Heart left ventricle (tissue), 16 donors: Measurements from ENCODE around the gene PPID. TPM values are rescaled to one million over a fixed set of nuclear protein-coding genes. Genes with fewer than 3 reads are reported as not detected.
A peak's percentile ranks its signal among the peaks of the same experiment; 100 is the strongest.

ENCODE experiments used
- ATAC-seq, 4 donors: fragments of 200-7000 bp; cut with Tn5 transposase; one replicate each; pipeline ENCODE4 v1.9.1; 2020 to 2022; ENCODE audit warnings: moderate library complexity in 4 of 4, mild to moderate bottlenecking in 3 of 4, moderate number of reproducible peaks in 1 of 4
- DNase-seq, 5 donors: peaks; one replicate each; pipeline ENCODE4 v3.0.0-alpha.2; 2020
- H3K27ac ChIP-seq, 12 donors: fragments of 200-600 bp; sonication (generic) in 4 of 12; one replicate each; pipeline versions ENCODE4 v1.5.0 to v1.8.0; 2016 to 2022; ENCODE audit warnings: mild to moderate bottlenecking in 2 of 12
- H3K27me3 ChIP-seq, 9 donors: fragments of 200-600 bp; sonication (generic) in 2 of 9; one replicate each; pipeline versions ENCODE4 v1.5.1 to v1.8.0; 2016 to 2022; ENCODE audit warnings: mild to moderate bottlenecking in 3 of 9
- H3K36me3 ChIP-seq, 9 donors: fragments of 200-600 bp; sonication (generic) in 2 of 9; one replicate each; pipeline versions ENCODE4 v1.5.0 to v1.8.0; 2018 to 2022; ENCODE audit warnings: mild to moderate bottlenecking in 2 of 9
- H3K4me1 ChIP-seq, 12 donors: fragments of 200-600 bp; sonication (generic) in 4 of 12; one replicate each; pipeline versions ENCODE4 v1.5.0 to v1.8.0; 2016 to 2022; ENCODE audit warnings: mild to moderate bottlenecking in 3 of 12
- H3K4me3 ChIP-seq, 12 donors: fragments of 200-600 bp; sonication (generic) in 4 of 12; one replicate each; pipeline versions ENCODE4 v1.5.0 to v1.8.0; 2017 to 2022; ENCODE audit warnings: mild to moderate bottlenecking in 9 of 12, moderate library complexity in 4 of 12
- H3K9me3 ChIP-seq, 12 donors: fragments of 200-600 bp; sonication (generic) in 4 of 12; one replicate each; pipeline versions ENCODE4 v1.5.0 to v1.8.0; 2016 to 2022; ENCODE audit warnings: mild to moderate bottlenecking in 1 of 12
- POLR2A ChIP-seq, 2 donors: fragments of 450-650 bp; IDR thresholded peaks; one replicate each; pipeline ENCODE4 v1.6.1; 2017; ENCODE audit warnings: antibody characterized with exemption in 2 of 2, mild to moderate bottlenecking in 2 of 2, moderate library complexity in 2 of 2
- WGBS, 4 donors: extraction: QIAGEN DNeasy Blood & Tissue Kit in 2 of 4; methylation state at CpG; one replicate each; pipeline versions ENCODE4 v1.1.5 to v1.1.7; 2013 to 2018; 5-methylcytosine and 5-hydroxymethylcytosine counted together
- intact Hi-C, 10 donors: fragments of 100-400 bp; cut with DNase I; formaldehyde crosslinking; loops; one replicate each; pipeline versions ENCODE4 v1.11.1 to v1.14.2; 2022
- polyA plus RNA-seq, 2 donors: library from polyadenylated mRNA; stranded (reverse); fragments of 200-250 nt; gene quantifications; one replicate each; pipeline ENCODE4 v1.2.3, GENCODE V29; 2013
- total RNA-seq, 9 donors: library from RNA; depleted of rRNA in 2 of 9; stranded (reverse); fragments of >200 nt in 2 of 9; fragmentation: NEBNext Ultra II Directional in 3 of 9; extraction: Animal tissue kit (Norgen Biotek cat#: 25700) in 3 of 9; gene quantifications; one replicate each; pipeline versions ENCODE4 v1.1.0 to v1.2.4, GENCODE V29; 2016 to 2023
- TF ChIP-seq, protein P1 (sequence below), 12 donors: fragments of 200-600 bp; sonication (generic) in 4 of 12; IDR thresholded peaks; one replicate each; pipeline versions ENCODE4 v1.5.0 to v1.8.0; 2018 to 2022; ENCODE audit warnings: antibody characterized with exemption in 12 of 12, mild to moderate bottlenecking in 5 of 12
- donor health status: ischemic (EF 13 %, LVEDD 7.1; RV severe dilation, severe dysfunction).
- donor health status: healthy with polysubstance abuse.
- donor health status: DM: no; HTN: yes; CAD: no.
- donor health status: DM: no; HTN: no; CAD: no.
- donor health status: ischemic (EF 25% LVEDD 6.9; RV normal size, moderate dysfunction).
- donor health status: ischemic (EF 25% LVEDD 5.7; RV mildly dilated, moderate dysfunction).
- donor health status: healthy.
- donor health status: DM: yes; HTN: yes; CAD: no.
- donor health status: ischemic (EF 35%, LVEDD 5.7; RV mildly dilated, moderate dysfunction).
- donor health status: nonischemic (EF 11% LVEDD 7.7; RV severe dilation, severe dysfunction).
- donor health status: DM: yes; HTN: yes; CAD: no.
- donor health status: PGD.
- donor health status: ischemic (EF 29% LVEDD 5.4; RV normal size, mild dysfunction).
- donor health status: nonischemic (EF 23%, LVEDD 6.1; RV moderate dilation, normal function).

PPID gene
- total and polyA plus RNA-seq, 11 donors, result 24.1 to 55.3 (median 32.1) TPM

DNA sequence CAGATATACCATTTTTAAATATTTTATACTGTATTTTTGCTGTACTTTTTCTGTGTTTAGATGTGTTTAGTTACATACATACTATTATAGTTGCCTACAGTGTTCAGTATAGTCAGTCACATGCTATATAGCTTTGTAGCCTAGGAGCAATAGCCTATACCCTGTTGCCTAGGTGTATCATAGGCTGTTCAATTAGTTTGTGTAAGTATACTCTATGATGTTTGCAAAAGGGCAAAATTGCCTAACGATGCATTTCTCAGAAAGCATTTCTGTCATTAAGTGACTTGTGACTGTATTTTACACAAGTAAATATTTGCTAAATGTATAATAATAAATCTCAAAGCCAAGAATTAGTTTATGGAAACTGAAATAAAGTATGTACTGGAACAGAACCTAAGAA, 41.6 kb downstream of the PPID start:
- H3K27ac ChIP-seq, result no peak overlapping the region
- TF ChIP-seq, protein P1, sequence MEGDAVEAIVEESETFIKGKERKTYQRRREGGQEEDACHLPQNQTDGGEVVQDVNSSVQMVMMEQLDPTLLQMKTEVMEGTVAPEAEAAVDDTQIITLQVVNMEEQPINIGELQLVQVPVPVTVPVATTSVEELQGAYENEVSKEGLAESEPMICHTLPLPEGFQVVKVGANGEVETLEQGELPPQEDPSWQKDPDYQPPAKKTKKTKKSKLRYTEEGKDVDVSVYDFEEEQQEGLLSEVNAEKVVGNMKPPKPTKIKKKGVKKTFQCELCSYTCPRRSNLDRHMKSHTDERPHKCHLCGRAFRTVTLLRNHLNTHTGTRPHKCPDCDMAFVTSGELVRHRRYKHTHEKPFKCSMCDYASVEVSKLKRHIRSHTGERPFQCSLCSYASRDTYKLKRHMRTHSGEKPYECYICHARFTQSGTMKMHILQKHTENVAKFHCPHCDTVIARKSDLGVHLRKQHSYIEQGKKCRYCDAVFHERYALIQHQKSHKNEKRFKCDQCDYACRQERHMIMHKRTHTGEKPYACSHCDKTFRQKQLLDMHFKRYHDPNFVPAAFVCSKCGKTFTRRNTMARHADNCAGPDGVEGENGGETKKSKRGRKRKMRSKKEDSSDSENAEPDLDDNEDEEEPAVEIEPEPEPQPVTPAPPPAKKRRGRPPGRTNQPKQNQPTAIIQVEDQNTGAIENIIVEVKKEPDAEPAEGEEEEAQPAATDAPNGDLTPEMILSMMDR (IDR thresholded peaks at IDR 0.05), result no peak
- no peak for TF ChIP-seq POLR2A (IDR thresholded peaks at IDR 0.05)
- DNase-seq (no peak), ATAC-seq (peak in 1 of 4 donors; percentile 20)
- H3K36me3 ChIP-seq, result peaks cover 0 to 68% (median 35%) of the 10 kb centered on the region in 9 donors
- peaks cover 0 to 9% (median 0%) of the 10 kb centered on the region in 12 donors for H3K4me1 ChIP-seq
- 84 to 90% (median 89%) methylated on average over 1 of the region's 1 CpG for WGBS, 4 donors
- intact Hi-C loops, result no loop called here
- H3K27me3 ChIP-seq, result no peaks in the 10 kb centered on the region
- no peak overlapping the region for H3K4me3 ChIP-seq
- H3K9me3 ChIP-seq, result no peaks in the 10 kb centered on the region

DNA sequence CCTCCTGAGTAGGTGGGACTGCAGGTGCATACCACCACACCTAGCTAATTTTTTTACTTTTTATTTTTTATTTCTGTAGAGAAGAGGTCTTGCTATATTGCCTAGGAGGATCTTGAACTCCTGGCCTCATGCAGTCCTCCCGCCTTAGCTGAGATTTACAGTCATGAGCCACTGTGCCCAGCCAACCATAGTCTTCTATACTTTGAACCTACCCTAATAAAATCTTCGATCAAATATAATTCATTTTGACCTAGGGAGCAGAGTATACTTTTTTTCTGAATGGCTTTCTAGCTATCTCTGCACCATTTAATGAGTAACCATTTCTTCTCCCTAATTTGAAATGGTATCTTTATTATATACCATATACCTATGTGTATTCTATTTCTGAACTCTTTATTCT, 44.4 kb downstream of the PPID start:
- no peak for DNase-seq
- no peak overlapping the region for H3K4me3 ChIP-seq
- H3K36me3 ChIP-seq, result peaks cover 0 to 40% (median 12%) of the 10 kb centered on the region in 9 donors
- no peaks in the 10 kb centered on the region for H3K9me3 ChIP-seq
- intact Hi-C loops, result no loop called here
- no peaks in the 10 kb centered on the region for H3K27me3 ChIP-seq
- H3K4me1 ChIP-seq, result peaks cover 0 to 28% (median 1%) of the 10 kb centered on the region in 12 donors
- ATAC-seq, result no peak
- no peak overlapping the region for H3K27ac ChIP-seq
- WGBS, 4 donors, result 95 to 98% (median 96%) methylated on average over 2 of the region's 2 CpGs
- TF ChIP-seq, protein P1 (IDR thresholded peaks at IDR 0.05), result no peak

DNA sequence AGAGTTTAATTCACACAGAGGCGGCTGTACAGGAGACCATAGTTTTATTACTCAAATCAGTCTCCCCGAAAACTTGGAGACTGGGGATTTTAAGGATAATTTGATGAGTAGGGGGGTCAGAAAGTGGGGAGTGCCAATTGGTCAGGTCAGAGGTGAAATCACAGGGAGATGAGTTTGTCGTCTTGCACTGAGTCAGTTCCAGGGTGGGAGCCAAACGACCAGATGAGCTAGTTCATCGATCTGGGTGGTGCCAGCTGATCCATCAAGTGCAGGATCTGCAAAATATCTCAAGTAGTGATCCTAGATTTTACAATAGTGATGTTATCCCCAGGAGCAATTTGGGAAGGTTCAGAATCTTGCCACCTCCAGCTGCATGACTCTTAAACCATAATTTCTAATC, 47.1 kb downstream of the PPID start:
- no peak for ATAC-seq
- Histone ChIP-seq H3K27ac (no peak overlapping the region), H3K4me3 (no peak overlapping the region), H3K9me3 (no peaks in the 10 kb centered on the region), H3K27me3 (no peaks in the 10 kb centered on the region), H3K36me3 (peaks cover 0 to 14% (median 0%) of the 10 kb centered on the region in 9 donors), H3K4me1 (peaks cover 0 to 38% (median 10%) of the 10 kb centered on the region in 12 donors)
- TF ChIP-seq, protein P1 (IDR thresholded peaks at IDR 0.05), result no peak
- no peak for TF ChIP-seq POLR2A (IDR thresholded peaks at IDR 0.05)
- intact Hi-C loops, result no loop called here
- WGBS, 4 donors, result 76 to 85% (median 80%) methylated on average over 5 of the region's 5 CpGs
- no peak for DNase-seq

DNA sequence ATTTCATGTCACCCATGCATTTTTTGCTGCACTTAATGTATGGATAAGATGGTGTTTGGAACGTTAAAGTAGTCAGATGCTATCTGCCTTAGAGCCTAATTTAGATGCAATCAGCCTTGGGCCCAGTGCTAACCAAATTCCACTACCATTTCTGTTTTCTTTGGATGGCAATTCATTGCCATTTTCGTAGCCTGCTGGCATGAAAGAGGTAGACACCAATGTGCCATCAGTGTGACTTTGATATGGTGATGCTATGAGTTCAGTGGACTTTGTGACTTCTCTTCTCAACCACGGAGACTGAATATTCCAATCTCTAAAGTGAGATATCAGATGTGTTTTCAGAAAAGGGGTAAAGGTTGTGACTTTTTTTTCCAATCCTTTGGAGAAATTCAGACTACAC, 49.6 kb downstream of the PPID start:
- no peaks in the 10 kb centered on the region for H3K9me3 ChIP-seq
- ATAC-seq, result no peak
- peak overlapping the region in 6 of 12 donors; percentile 68 to 91 (median 80) for H3K4me3 ChIP-seq
- peak overlapping the region in 2 of 12 donors; percentile 11 to 94 for H3K27ac ChIP-seq
- no peaks in the 10 kb centered on the region for H3K27me3 ChIP-seq
- WGBS, 4 donors, result 48 to 64% (median 58%) methylated on average over 3 of the region's 3 CpGs
- intact Hi-C loops, result loop anchor here in 2 of 10 donors (5.0 kb wide), 2 partner anchors 94 to 501 kb away; partner anchors contain the start of genes FNIP2 (in 1 of the 2) and GASK1B (in 1 of the 2)
- no peak for DNase-seq
- H3K4me1 ChIP-seq, result peaks cover 0 to 47% (median 20%) of the 10 kb centered on the region in 12 donors
- no peak for TF ChIP-seq POLR2A (IDR thresholded peaks at IDR 0.05)
- TF ChIP-seq, protein P1 (IDR thresholded peaks at IDR 0.05), result no peak
- peaks cover 0 to 8% (median 0%) of the 10 kb centered on the region in 9 donors for H3K36me3 ChIP-seq
